Panc1 (cell line): Measurements from ENCODE around the gene TYRO3.

Experiments
- POLR2AphosphoS5 ChIP-seq: IDR thresholded peaks from 2 replicates; pipeline ENCODE4 v1.6.1; 2012; ENCODE audit warnings: mild to moderate bottlenecking, low read depth, low read length, moderate library complexity
- SIN3A ChIP-seq: IDR thresholded peaks from 2 replicates; pipeline ENCODE4 v1.6.1; 2012; ENCODE audit warnings: low read depth, mild to moderate bottlenecking, low read length, moderate library complexity, borderline replicate concordance; ENCODE audit not compliant: insufficient read depth
- TF ChIP-seq, protein P1 (sequence below): fragments of 450-650 bp; IDR thresholded peaks from 2 replicates; pipeline ENCODE4 v1.5.1; 2017; ENCODE audit warnings: mild to moderate bottlenecking
- TF ChIP-seq, protein P2 (sequence below), 2 experiments: IDR thresholded peaks; 2 replicates each; pipeline ENCODE4 v1.6.1; 2011 to 2012; ENCODE audit warnings: low read depth in 2 of 2, control low read depth in 1 of 2, low read length in 1 of 2, mild to moderate bottlenecking in 1 of 2, moderate library complexity in 1 of 2; ENCODE audit not compliant: insufficient read depth in 1 of 2

DNA sequence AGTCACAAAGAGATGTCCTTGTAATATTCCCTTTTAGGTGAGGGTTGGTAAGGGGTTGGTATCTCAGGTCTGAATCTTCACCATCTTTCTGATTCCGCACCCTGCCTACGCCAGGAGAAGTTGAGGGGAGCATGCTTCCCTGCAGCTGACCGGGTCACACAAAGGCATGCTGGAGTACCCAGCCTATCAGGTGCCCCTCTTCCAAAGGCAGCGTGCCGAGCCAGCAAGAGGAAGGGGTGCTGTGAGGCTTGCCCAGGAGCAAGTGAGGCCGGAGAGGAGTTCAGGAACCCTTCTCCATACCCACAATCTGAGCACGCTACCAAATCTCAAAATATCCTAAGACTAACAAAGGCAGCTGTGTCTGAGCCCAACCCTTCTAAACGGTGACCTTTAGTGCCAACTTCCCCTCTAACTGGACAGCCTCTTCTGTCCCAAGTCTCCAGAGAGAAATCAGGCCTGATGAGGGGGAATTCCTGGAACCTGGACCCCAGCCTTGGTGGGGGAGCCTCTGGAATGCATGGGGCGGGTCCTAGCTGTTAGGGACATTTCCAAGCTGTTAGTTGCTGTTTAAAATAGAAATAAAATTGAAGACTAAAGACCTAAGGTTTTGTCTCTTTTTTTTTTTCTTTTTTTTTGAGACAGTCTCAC lies 19.8 kb downstream of the TYRO3 start:
- TF ChIP-seq, protein P1, sequence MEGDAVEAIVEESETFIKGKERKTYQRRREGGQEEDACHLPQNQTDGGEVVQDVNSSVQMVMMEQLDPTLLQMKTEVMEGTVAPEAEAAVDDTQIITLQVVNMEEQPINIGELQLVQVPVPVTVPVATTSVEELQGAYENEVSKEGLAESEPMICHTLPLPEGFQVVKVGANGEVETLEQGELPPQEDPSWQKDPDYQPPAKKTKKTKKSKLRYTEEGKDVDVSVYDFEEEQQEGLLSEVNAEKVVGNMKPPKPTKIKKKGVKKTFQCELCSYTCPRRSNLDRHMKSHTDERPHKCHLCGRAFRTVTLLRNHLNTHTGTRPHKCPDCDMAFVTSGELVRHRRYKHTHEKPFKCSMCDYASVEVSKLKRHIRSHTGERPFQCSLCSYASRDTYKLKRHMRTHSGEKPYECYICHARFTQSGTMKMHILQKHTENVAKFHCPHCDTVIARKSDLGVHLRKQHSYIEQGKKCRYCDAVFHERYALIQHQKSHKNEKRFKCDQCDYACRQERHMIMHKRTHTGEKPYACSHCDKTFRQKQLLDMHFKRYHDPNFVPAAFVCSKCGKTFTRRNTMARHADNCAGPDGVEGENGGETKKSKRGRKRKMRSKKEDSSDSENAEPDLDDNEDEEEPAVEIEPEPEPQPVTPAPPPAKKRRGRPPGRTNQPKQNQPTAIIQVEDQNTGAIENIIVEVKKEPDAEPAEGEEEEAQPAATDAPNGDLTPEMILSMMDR: no peak
- TF ChIP-seq, protein P2, sequence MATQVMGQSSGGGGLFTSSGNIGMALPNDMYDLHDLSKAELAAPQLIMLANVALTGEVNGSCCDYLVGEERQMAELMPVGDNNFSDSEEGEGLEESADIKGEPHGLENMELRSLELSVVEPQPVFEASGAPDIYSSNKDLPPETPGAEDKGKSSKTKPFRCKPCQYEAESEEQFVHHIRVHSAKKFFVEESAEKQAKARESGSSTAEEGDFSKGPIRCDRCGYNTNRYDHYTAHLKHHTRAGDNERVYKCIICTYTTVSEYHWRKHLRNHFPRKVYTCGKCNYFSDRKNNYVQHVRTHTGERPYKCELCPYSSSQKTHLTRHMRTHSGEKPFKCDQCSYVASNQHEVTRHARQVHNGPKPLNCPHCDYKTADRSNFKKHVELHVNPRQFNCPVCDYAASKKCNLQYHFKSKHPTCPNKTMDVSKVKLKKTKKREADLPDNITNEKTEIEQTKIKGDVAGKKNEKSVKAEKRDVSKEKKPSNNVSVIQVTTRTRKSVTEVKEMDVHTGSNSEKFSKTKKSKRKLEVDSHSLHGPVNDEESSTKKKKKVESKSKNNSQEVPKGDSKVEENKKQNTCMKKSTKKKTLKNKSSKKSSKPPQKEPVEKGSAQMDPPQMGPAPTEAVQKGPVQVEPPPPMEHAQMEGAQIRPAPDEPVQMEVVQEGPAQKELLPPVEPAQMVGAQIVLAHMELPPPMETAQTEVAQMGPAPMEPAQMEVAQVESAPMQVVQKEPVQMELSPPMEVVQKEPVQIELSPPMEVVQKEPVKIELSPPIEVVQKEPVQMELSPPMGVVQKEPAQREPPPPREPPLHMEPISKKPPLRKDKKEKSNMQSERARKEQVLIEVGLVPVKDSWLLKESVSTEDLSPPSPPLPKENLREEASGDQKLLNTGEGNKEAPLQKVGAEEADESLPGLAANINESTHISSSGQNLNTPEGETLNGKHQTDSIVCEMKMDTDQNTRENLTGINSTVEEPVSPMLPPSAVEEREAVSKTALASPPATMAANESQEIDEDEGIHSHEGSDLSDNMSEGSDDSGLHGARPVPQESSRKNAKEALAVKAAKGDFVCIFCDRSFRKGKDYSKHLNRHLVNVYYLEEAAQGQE (IDR thresholded peaks at IDR 0.05; ENCODE audit: insufficient read depth in 1 of 2, low read depth in 2 of 2, low read length in 1 of 2): no peak
- TF ChIP-seq POLR2AphosphoS5 (no peak), SIN3A (no peak)
